H9 (cell line): Measurements from ENCODE around the gene IRF2BP1. TPM values are rescaled to one million over a fixed set of nuclear protein-coding genes. Genes with fewer than 3 reads are reported as not detected.

Experiments
- DNase-seq: peaks from one replicate; pipeline ENCODE4 v3.0.0-alpha.2; 2017
- H2AFZ ChIP-seq: one replicate; pipeline ENCODE4 v1.6.1; 2013; ENCODE audit warnings: mild to moderate bottlenecking, low read length, control low read depth, moderate library complexity
- H2AK5ac ChIP-seq: 2 replicates; pipeline ENCODE4 v1.6.1; 2013; ENCODE audit warnings: low read length, control low read depth, mixed read lengths; ENCODE audit not compliant: insufficient read length
- H2BK120ac ChIP-seq: one replicate; pipeline ENCODE4 v1.6.1; 2013; ENCODE audit warnings: low read depth, mild to moderate bottlenecking, low read length, control low read depth, inconsistent platforms; ENCODE audit not compliant: poor library complexity, severe bottlenecking
- H2BK12ac ChIP-seq: 2 replicates; pipeline ENCODE4 v1.6.1; 2013; ENCODE audit warnings: low read length, control low read depth, mixed read lengths, low read depth; ENCODE audit not compliant: insufficient read length
- H2BK15ac ChIP-seq: 2 replicates; pipeline ENCODE4 v1.6.1; 2013; ENCODE audit warnings: low read depth, low read length, control low read depth
- H2BK20ac ChIP-seq: one replicate; pipeline ENCODE4 v1.6.1; 2013; ENCODE audit warnings: low read depth, mild to moderate bottlenecking, low read length, control low read depth, inconsistent platforms; ENCODE audit not compliant: poor library complexity, severe bottlenecking
- H2BK5ac ChIP-seq: 2 replicates; pipeline ENCODE4 v1.6.1; 2013; ENCODE audit warnings: low read length, control low read depth, mixed read lengths; ENCODE audit not compliant: insufficient read length
- H3K14ac ChIP-seq: 2 replicates; pipeline ENCODE4 v1.6.1; 2013; ENCODE audit warnings: low read length, control low read depth; ENCODE audit not compliant: insufficient read depth
- H3K18ac ChIP-seq: 2 replicates; pipeline ENCODE4 v1.6.1; 2013; ENCODE audit warnings: low read depth, mild to moderate bottlenecking, mixed read lengths, low read length, control low read depth; ENCODE audit not compliant: insufficient read length
- H3K23ac ChIP-seq: 2 replicates; pipeline ENCODE4 v1.6.1; 2013; ENCODE audit warnings: low read length, control low read depth, mixed read lengths, low read depth; ENCODE audit not compliant: insufficient read length
- H3K23me2 ChIP-seq: 2 replicates; pipeline ENCODE4 v1.6.1; 2013; ENCODE audit warnings: low read depth, mild to moderate bottlenecking, mixed read lengths, low read length, control low read depth; ENCODE audit not compliant: insufficient read length, poor library complexity, severe bottlenecking
- H3K27ac ChIP-seq: 2 replicates; pipeline ENCODE4 v1.5.1; 2013; ENCODE audit warnings: low read length, control low read depth, mixed read lengths, low read depth; ENCODE audit not compliant: insufficient read length
- H3K27me3 ChIP-seq: 2 replicates; pipeline ENCODE4 v1.6.1; 2013; ENCODE audit warnings: low read length, control low read depth, inconsistent platforms; ENCODE audit not compliant: insufficient read depth
- H3K4ac ChIP-seq: 2 replicates; pipeline ENCODE4 v1.6.1; 2013; ENCODE audit warnings: low read depth, mild to moderate bottlenecking, control low read depth, inconsistent platforms, low read length, moderate library complexity
- H3K4me1 ChIP-seq: 2 replicates; pipeline ENCODE4 v1.6.1; 2013; ENCODE audit warnings: low read length, control low read depth, inconsistent platforms; ENCODE audit not compliant: insufficient read depth
- H3K4me2 ChIP-seq: 2 replicates; pipeline ENCODE4 v1.6.1; 2013; ENCODE audit warnings: low read length, control low read depth, mixed read lengths; ENCODE audit not compliant: insufficient read length, insufficient read depth
- H3K56ac ChIP-seq: 2 replicates; pipeline ENCODE4 v1.6.1; 2013; ENCODE audit warnings: low read depth, mild to moderate bottlenecking, mixed read lengths, low read length, control low read depth; ENCODE audit not compliant: insufficient read length
- H3K79me1 ChIP-seq: 2 replicates; pipeline ENCODE4 v1.6.1; 2013; ENCODE audit warnings: low read depth, mild to moderate bottlenecking, moderate library complexity, low read length, control low read depth, inconsistent platforms; ENCODE audit not compliant: insufficient read depth, poor library complexity, severe bottlenecking
- H3K79me2 ChIP-seq: 2 replicates; pipeline ENCODE4 v1.6.1; 2013; ENCODE audit warnings: low read length, control low read depth, inconsistent platforms; ENCODE audit not compliant: insufficient read depth
- H3K9ac ChIP-seq: 2 replicates; pipeline ENCODE4 v1.6.1; 2013; ENCODE audit warnings: low read length, control low read depth, mixed read lengths; ENCODE audit not compliant: insufficient read length; ENCODE audit errors: extremely low read depth
- H3K9me3 ChIP-seq: one replicate; pipeline ENCODE4 v1.6.1; 2013; ENCODE audit warnings: low read depth, low read length, inconsistent platforms; ENCODE audit not compliant: control insufficient read depth
- H3T11ph ChIP-seq: one replicate; pipeline ENCODE4 v1.6.1; 2013; ENCODE audit warnings: mild to moderate bottlenecking, low read length, control low read depth, inconsistent platforms
- H4K20me1 ChIP-seq: one replicate; pipeline ENCODE4 v1.6.1; 2013; ENCODE audit not compliant: control insufficient read depth, insufficient read length, insufficient read depth
- H4K5ac ChIP-seq: 2 replicates; pipeline ENCODE4 v1.6.1; 2013; ENCODE audit warnings: low read depth, mild to moderate bottlenecking, mixed read lengths, low read length, control low read depth; ENCODE audit not compliant: insufficient read length
- H4K8ac ChIP-seq: replicated peaks from 2 replicates; pipeline ENCODE4 v1.6.1; 2013; ENCODE audit warnings: low read length, control low read depth, mixed read lengths, low read depth; ENCODE audit not compliant: insufficient read length
- H4K91ac ChIP-seq: 2 replicates; pipeline ENCODE4 v1.6.1; 2013; ENCODE audit warnings: low read depth, mild to moderate bottlenecking, moderate library complexity, mixed read lengths, low read length, control low read depth; ENCODE audit not compliant: insufficient read length
- H3K27ac Mint-ChIP-seq, 3 experiments: 2 replicates in 2 of 3; 3 replicates in 1 of 3; pipeline ENCODE4 v1.8.0; 2020 to 2021; ENCODE audit warnings: mixed read lengths in 3 of 3, mild to moderate bottlenecking in 1 of 3, moderate library complexity in 1 of 3
- H3K27me3 Mint-ChIP-seq: 2 replicates; pipeline ENCODE4 v1.8.0; 2021; ENCODE audit warnings: low read depth, mild to moderate bottlenecking, moderate library complexity, mixed read lengths
- H3K36me3 Mint-ChIP-seq, 3 experiments: 2 replicates in 2 of 3; 3 replicates in 1 of 3; pipeline ENCODE4 v1.8.0; 2020 to 2021; ENCODE audit warnings: low read depth in 3 of 3, mixed read lengths in 3 of 3; ENCODE audit not compliant: insufficient read depth in 1 of 3
- H3K4me1 Mint-ChIP-seq, 2 experiments: 2 replicates each; pipeline ENCODE4 v1.8.0; 2020; ENCODE audit warnings: mixed read lengths in 2 of 2
- H3K4me3 Mint-ChIP-seq, 2 experiments: 2 replicates in 1 of 2; 3 replicates in 1 of 2; pipeline ENCODE4 v1.8.0; 2020 to 2021; ENCODE audit warnings: mild to moderate bottlenecking in 2 of 2, mixed read lengths in 2 of 2, moderate library complexity in 1 of 2
- H3K9me3 Mint-ChIP-seq, 2 experiments: 2 replicates in 1 of 2; 3 replicates in 1 of 2; pipeline ENCODE4 v1.8.0; 2020; ENCODE audit warnings: mild to moderate bottlenecking in 2 of 2, mixed read lengths in 2 of 2, moderate library complexity in 1 of 2
- WGBS: extraction: QIAGEN DNeasy Blood & Tissue Kit; methylation state at CpG from one replicate; pipeline ENCODE4 v1.1.7; 2013; ENCODE audit warnings: missing lambda C conversion rate, low lambda C conversion rate, mixed read lengths; ENCODE audit not compliant: insufficient read length; ENCODE audit errors: extremely low coverage; 5-methylcytosine and 5-hydroxymethylcytosine counted together
- total RNA-seq: library from RNA; stranded (reverse); gene quantifications from 2 replicates; pipeline ENCODE4 v1.2.1, GENCODE V29; 2021
- TF ChIP-seq, protein P1 (sequence below): fragments of 200-600 bp; sonication (generic); conservative IDR thresholded peaks from 3 replicates; pipeline ENCODE4 v1.8.0; 2021; ENCODE audit warnings: antibody characterized with exemption, mild to moderate bottlenecking

Gene IRF2BP1
- total RNA-seq, 1 experiment from 2014 or later, result 28.2 TPM

DNA sequence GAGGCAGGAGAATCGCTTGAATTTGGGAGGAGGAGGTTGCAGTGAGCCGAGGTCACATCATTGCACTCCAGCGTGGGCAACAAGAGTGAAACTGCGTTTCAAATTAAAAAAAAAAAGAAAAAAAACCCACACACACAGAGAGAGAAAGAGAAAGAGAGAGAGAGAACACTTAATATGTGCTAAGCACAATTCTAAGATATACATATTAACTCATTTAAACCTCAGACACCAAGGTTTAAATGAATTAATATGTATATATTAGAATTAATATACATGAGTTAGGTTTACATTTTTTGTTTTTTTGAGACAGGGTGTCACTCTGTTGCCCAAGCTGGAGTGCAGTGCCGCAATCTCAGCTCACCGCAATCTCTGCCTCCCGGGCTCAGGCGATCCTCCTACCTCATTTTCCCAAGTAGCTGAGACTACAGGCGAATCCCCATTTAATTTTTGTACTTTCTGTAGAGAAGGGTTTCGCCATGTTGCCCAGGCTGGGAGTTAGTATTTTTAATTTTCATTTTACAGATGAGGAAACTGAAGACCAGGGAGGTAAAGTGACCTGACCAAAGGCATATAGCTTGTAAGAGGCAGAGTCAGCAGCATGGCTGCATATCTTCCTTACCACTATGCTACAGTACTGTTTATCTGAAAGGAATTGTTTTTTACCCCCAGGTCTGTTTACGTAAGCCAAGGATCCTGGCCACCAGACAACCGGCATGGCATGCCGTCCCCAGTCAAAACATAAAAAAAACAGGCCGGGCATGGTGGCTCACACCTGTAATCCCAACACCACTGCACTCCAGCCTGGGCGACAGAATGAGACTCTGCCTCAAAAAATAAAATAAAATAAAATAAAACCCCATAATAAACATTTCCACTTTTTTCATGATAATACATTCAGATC lies 25.3 kb downstream of the IRF2BP1 start:
- Histone ChIP-seq H3K9me3 (no peaks in the 10 kb centered on the region), H3K4ac (no peak overlapping the region), H4K5ac (no peak overlapping the region), H3K23me2 (peaks cover 18% of the 10 kb centered on the region), H3K79me1 (no peaks in the 10 kb centered on the region), H3T11ph (no peak overlapping the region), H3K79me2 (peaks cover 10% of the 10 kb centered on the region; the same call in 1 of the 2 replicates), H4K8ac (no peak overlapping the region), H3K4me1 (no peaks in the 10 kb centered on the region), H3K14ac (no peak overlapping the region), H2BK5ac (no peak overlapping the region), H2BK120ac (no peak overlapping the region), H2BK12ac (no peak overlapping the region), H2BK15ac (no peak overlapping the region), H3K9ac (no peak overlapping the region), H4K91ac (no peak overlapping the region), H2BK20ac (no peak overlapping the region), H4K20me1 (no peaks in the 10 kb centered on the region), H3K56ac (no peak overlapping the region), H3K4me2 (no peak overlapping the region), H3K18ac (no peak overlapping the region), H3K27ac (no peak overlapping the region), H3K27me3 (no peaks in the 10 kb centered on the region), H2AK5ac (no peak overlapping the region), H2AFZ (no peak overlapping the region), H3K23ac (no peak overlapping the region)
- no peaks in the 10 kb centered on the region; a peak in 1 of 5 replicates for H3K9me3 Mint-ChIP-seq
- DNase-seq, result no peak
- H3K27me3 Mint-ChIP-seq, result no peaks in the 10 kb centered on the region; the same call in 1 of the 2 replicates
- H3K4me1 Mint-ChIP-seq, result peaks cover 21 to 26% of the 10 kb centered on the region in 2 experiments
- peak overlapping the region; percentile 97 to 100; a peak in 4 of 5 replicates for H3K4me3 Mint-ChIP-seq
- no peak overlapping the region; a peak in 1 of 7 replicates for H3K27ac Mint-ChIP-seq
- TF ChIP-seq, protein P1, sequence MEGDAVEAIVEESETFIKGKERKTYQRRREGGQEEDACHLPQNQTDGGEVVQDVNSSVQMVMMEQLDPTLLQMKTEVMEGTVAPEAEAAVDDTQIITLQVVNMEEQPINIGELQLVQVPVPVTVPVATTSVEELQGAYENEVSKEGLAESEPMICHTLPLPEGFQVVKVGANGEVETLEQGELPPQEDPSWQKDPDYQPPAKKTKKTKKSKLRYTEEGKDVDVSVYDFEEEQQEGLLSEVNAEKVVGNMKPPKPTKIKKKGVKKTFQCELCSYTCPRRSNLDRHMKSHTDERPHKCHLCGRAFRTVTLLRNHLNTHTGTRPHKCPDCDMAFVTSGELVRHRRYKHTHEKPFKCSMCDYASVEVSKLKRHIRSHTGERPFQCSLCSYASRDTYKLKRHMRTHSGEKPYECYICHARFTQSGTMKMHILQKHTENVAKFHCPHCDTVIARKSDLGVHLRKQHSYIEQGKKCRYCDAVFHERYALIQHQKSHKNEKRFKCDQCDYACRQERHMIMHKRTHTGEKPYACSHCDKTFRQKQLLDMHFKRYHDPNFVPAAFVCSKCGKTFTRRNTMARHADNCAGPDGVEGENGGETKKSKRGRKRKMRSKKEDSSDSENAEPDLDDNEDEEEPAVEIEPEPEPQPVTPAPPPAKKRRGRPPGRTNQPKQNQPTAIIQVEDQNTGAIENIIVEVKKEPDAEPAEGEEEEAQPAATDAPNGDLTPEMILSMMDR, result no peak
- no CpG with 5 or more reads among the region's 15 CpGs for WGBS
- H3K36me3 Mint-ChIP-seq, result peaks cover 16 to 32% (median 18%) of the 10 kb centered on the region in 3 experiments; a peak in 6 of 7 replicates
